ENCODE results near the gene BCAR3. TPM values are rescaled to one million over a fixed set of nuclear protein-coding genes. Genes with fewer than 3 reads are reported as not detected.

Gene BCAR3
- total and polyA plus RNA-seq, 4 donors = 12.2 to 33.3 (median 18.2) TPM

DNA sequence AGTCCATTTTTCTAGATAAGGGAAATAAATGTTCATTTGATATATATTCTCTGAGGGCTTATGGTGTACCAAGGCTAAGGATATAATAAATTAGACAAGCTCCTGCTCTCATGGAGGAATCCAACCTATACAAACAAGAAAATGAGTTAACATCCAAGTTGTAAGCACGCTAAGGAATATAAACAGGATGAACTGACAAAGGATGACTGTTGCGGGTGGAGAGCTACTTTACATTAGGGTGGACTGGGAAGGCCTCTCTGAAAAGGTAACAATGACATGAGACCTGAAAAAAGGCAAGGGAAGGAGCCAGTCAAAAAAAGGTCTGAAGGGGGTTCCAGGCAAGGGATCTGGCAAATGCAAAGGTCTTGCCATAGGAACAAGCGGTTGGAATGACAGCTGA, 3.1 kb downstream of the BCAR3 start:
- H3K27ac ChIP-seq (ENCODE audit: low read depth in 1 of 2, low read length in 1 of 2) = peak overlapping the region in 1 of 2 donors; percentile 21
- peaks cover 1 to 48% (median 27%) of the 10 kb centered on the region in 5 donors for H3K4me1 ChIP-seq (ENCODE audit: control insufficient read depth in 5 of 5, insufficient read depth in 5 of 5, low read length in 5 of 5)
- H3K4me3 ChIP-seq = no peak overlapping the region
- H3K9me3 ChIP-seq (ENCODE audit: control insufficient read depth in 4 of 4, insufficient read depth in 3 of 4, low read length in 3 of 4) = no peaks in the 10 kb centered on the region
- DNase-seq (no peak), ATAC-seq (ENCODE audit: insufficient read depth, low FRiP score) (no peak)
- TF ChIP-seq CTCF (IDR thresholded peaks at IDR 0.05; ENCODE audit: control extremely low read depth, extremely low read depth) = no peak
- no peaks in the 10 kb centered on the region for H3K27me3 ChIP-seq (ENCODE audit: control insufficient read depth in 3 of 3, insufficient read depth in 3 of 3, low read length in 2 of 3)
- peaks cover 0 to 3% (median 0%) of the 10 kb centered on the region in 4 donors for H3K36me3 ChIP-seq (ENCODE audit: control insufficient read depth in 4 of 4, insufficient read depth in 4 of 4, low read length in 4 of 4)
- 78 to 85% methylated on average over 3 of the region's 3 CpGs for WGBS, 2 donors
- no peak overlapping the region for H3K9ac ChIP-seq (ENCODE audit: insufficient read depth in 1 of 2, low read length in 2 of 2)

DNA sequence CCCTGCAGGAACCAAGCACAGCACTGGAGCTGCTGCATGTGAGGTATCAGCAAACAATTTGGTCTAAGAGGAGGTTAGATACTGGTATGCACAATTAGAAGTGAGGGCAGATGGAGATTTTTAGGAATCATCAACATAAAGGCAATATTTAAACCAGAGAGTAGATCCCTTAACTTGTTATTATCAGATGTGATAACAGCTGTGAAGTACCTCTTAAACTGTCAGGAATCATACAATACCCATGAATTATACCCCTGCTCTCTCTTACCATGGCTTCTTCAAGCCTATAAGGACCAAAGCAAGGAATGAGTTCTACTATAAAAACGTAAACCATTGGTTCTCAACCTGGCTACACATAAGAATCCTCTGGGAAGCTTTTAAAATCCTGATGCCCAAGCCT, 3.9 kb downstream of the BCAR3 start:
- H3K36me3 ChIP-seq (ENCODE audit: control insufficient read depth in 4 of 4, insufficient read depth in 4 of 4, low read length in 4 of 4) = peaks cover 0 to 3% (median 0%) of the 10 kb centered on the region in 4 donors
- no peaks in the 10 kb centered on the region for H3K9me3 ChIP-seq (ENCODE audit: control insufficient read depth in 4 of 4, insufficient read depth in 3 of 4, low read length in 3 of 4)
- H3K9ac ChIP-seq (ENCODE audit: insufficient read depth in 1 of 2, low read length in 2 of 2) = no peak overlapping the region
- no peaks in the 10 kb centered on the region for H3K27me3 ChIP-seq (ENCODE audit: control insufficient read depth in 3 of 3, insufficient read depth in 3 of 3, low read length in 2 of 3)
- peaks cover 9 to 55% (median 28%) of the 10 kb centered on the region in 5 donors for H3K4me1 ChIP-seq (ENCODE audit: control insufficient read depth in 5 of 5, insufficient read depth in 5 of 5, low read length in 5 of 5)
- H3K4me3 ChIP-seq = no peak overlapping the region
- no peak for TF ChIP-seq CTCF (IDR thresholded peaks at IDR 0.05; ENCODE audit: control extremely low read depth, extremely low read depth)
- DNase-seq = no peak
- H3K27ac ChIP-seq (ENCODE audit: low read depth in 1 of 2, low read length in 1 of 2) = peak overlapping the region in 1 of 2 donors; percentile 49
- ATAC-seq (ENCODE audit: insufficient read depth, low FRiP score) = no peak
- 86 to 96% methylated on average over 1 of the region's 1 CpG for WGBS, 2 donors

DNA sequence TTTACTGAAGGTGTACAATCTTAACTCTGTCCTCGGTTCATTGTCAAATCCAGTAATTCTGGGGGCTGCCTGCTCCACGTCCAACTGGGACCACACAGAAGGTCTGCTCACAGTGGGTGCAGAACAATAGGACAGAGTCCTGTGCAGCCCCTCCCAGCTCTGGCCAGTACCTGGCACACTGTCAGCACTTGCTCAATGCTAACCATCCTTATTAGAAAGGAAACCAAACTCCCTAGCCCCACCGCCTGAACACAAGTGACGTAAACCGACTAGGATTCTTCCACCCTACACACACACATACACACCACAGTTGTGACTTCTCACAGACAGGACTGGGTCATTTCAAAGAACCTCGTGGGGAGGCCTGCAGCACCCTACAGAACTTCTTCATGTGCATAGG, 5.2 kb downstream of the BCAR3 start:
- H3K36me3 ChIP-seq (ENCODE audit: control insufficient read depth in 4 of 4, insufficient read depth in 4 of 4, low read length in 4 of 4) = peaks cover 0 to 3% (median 0%) of the 10 kb centered on the region in 4 donors
- TF ChIP-seq CTCF (IDR thresholded peaks at IDR 0.05; ENCODE audit: control extremely low read depth, extremely low read depth) = no peak
- H3K27ac ChIP-seq (ENCODE audit: low read depth in 1 of 2, low read length in 1 of 2) = peak overlapping the region in 1 of 2 donors; percentile 79
- H3K4me1 ChIP-seq (ENCODE audit: control insufficient read depth in 5 of 5, insufficient read depth in 5 of 5, low read length in 5 of 5) = peaks cover 19 to 61% (median 35%) of the 10 kb centered on the region in 5 donors
- ATAC-seq (ENCODE audit: insufficient read depth, low FRiP score) (no peak), DNase-seq (peak in 1 of 3 donors; percentile 47)
- WGBS, 2 donors = 54 to 60% methylated on average over 6 of the region's 6 CpGs
- H3K27me3 ChIP-seq (ENCODE audit: control insufficient read depth in 3 of 3, insufficient read depth in 3 of 3, low read length in 2 of 3) = no peaks in the 10 kb centered on the region
- no peak overlapping the region for H3K4me3 ChIP-seq
- H3K9ac ChIP-seq (ENCODE audit: insufficient read depth in 1 of 2, low read length in 2 of 2) = no peak overlapping the region
- no peaks in the 10 kb centered on the region for H3K9me3 ChIP-seq (ENCODE audit: control insufficient read depth in 4 of 4, insufficient read depth in 3 of 4, low read length in 3 of 4)

DNA sequence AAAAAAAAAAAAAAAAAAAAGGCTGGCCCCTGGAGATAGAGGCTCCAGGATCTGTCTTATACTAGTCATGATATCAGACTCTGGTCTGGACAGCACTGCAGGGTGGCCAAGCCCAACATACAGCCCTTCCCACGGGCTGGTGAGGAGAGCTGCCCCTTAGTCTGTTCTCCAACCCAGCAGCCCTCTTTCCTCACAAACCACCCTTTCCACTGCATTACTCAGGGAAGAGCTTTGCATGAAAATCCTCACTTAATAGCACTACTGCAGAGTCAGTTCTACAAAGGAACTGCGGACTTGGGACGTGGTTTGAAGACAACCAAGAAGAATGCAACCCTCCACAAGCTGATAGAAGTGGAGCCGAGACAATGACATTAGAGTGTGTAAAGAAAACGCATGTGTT, 5.7 kb downstream of the BCAR3 start:
- no peak for ATAC-seq (ENCODE audit: insufficient read depth, low FRiP score)
- Histone ChIP-seq H3K36me3 (ENCODE audit: control insufficient read depth in 4 of 4, insufficient read depth in 4 of 4, low read length in 4 of 4) (peaks cover 0 to 3% (median 0%) of the 10 kb centered on the region in 4 donors), H3K27me3 (ENCODE audit: control insufficient read depth in 3 of 3, insufficient read depth in 3 of 3, low read length in 2 of 3) (no peaks in the 10 kb centered on the region), H3K4me1 (ENCODE audit: control insufficient read depth in 5 of 5, insufficient read depth in 5 of 5, low read length in 5 of 5) (peaks cover 22 to 61% (median 36%) of the 10 kb centered on the region in 5 donors), H3K27ac (ENCODE audit: low read depth in 1 of 2, low read length in 1 of 2) (peak overlapping the region in 1 of 2 donors; percentile 54), H3K9ac (ENCODE audit: insufficient read depth in 1 of 2, low read length in 2 of 2) (no peak overlapping the region), H3K9me3 (ENCODE audit: control insufficient read depth in 4 of 4, insufficient read depth in 3 of 4, low read length in 3 of 4) (no peaks in the 10 kb centered on the region), H3K4me3 (no peak overlapping the region)
- WGBS, 2 donors = 77 to 84% methylated on average over 5 of the region's 5 CpGs
- peak in 1 of 3 donors; percentile 44 for DNase-seq
- TF ChIP-seq CTCF (IDR thresholded peaks at IDR 0.05; ENCODE audit: control extremely low read depth, extremely low read depth) = no peak
